UCSD-AML1 (cell line): ENCODE data around the gene NBPF1.
"Not testable (repeated sequence)": the region's sequence is repeated elsewhere in the genome, so short reads cannot be mapped to it uniquely, and the experiment has no call there.

Experiments used
- DNase-seq: peaks from one replicate; lab custom pipeline; 2025; ENCODE audit not compliant: unreplicated experiment; lab: John Stamatoyannopoulos, UW

The NBPF1 gene

GRCh38 chr1:16519255-16519951 lies 94.0 kb downstream of the NBPF1 start:
- not testable (repeated sequence) for DNase-seq

- not testable (repeated sequence) for DNase-seq
Observed at GRCh38 chr1:16518913-16519254, 94.5 kb downstream of the NBPF1 start.

GRCh38 chr1:16516694-16517410 lies 96.5 kb downstream of the NBPF1 start:
- DNase-seq, result not testable (repeated sequence)

GRCh38 chr1:16514107-16515055 lies 99.0 kb downstream of the NBPF1 start, which contains the start of gene RNU1-1:
Gene RNU1-1 (minus strand): TSS chr1:16514285.
- DNase-seq, result peak; percentile 82

- DNase-seq, result peak; percentile 75
Observed at GRCh38 chr1:16513412-16514106, 99.8 kb downstream of the NBPF1 start.

- DNase-seq, result not testable (repeated sequence)
Observed at GRCh38 chr1:16512624-16513411, 100.5 kb downstream of the NBPF1 start.
